GM21576 (cell line): ENCODE results near the gene TBC1D13.
"Not testable (repeated sequence)": the region's sequence is repeated elsewhere in the genome, so short reads cannot be mapped to it uniquely, and the experiment has no call there.

Source experiments
- ATAC-seq: cut with Tn5 transposase; IDR thresholded peaks from one replicate; pipeline ENCODE4 v1.9.1; 2021; ENCODE audit warnings: mild to moderate bottlenecking, moderate library complexity; ENCODE audit not compliant: unreplicated experiment

TBC1D13 gene

GRCh38 chr9:128843171-128843570 is 56.1 kb downstream of the TBC1D13 start:
- not testable (repeated sequence) for ATAC-seq

GRCh38 chr9:128845186-128845931 is 58.3 kb downstream of the TBC1D13 start:
- no peak for ATAC-seq

- ATAC-seq = no peak
Observed at GRCh38 chr9:128846680-128847030, 59.6 kb downstream of the TBC1D13 start.

GRCh38 chr9:128847803-128848202 is 60.8 kb downstream of the TBC1D13 start:
- no peak for ATAC-seq

- ATAC-seq = not testable (repeated sequence)
Observed at GRCh38 chr9:128851024-128851423, 64.0 kb downstream of the TBC1D13 start.

GRCh38 chr9:128851779-128852600 is 64.9 kb downstream of the TBC1D13 start:
- ATAC-seq = not testable (repeated sequence)

GRCh38 chr9:128852646-128853045 is 65.6 kb downstream of the TBC1D13 start:
- ATAC-seq = not testable (repeated sequence)

GRCh38 chr9:128854454-128854853 is 67.4 kb downstream of the TBC1D13 start:
- not testable (repeated sequence) for ATAC-seq

- ATAC-seq = not testable (repeated sequence)
Observed at GRCh38 chr9:128858476-128858875, 71.4 kb downstream of the TBC1D13 start.
